Stimulated activated naive B cell treated with anti-CD40 and anti-IgM and Interleukin-4, amounts not matched to agents 10 μg/mL and 1 μg/mL and 100 μg/mL, for 72 hours (primary cell): ENCODE measurements around the gene TRIM31.

Experiments used
- ATAC-seq, 2 donors: fragments of 150-1000 bp; cut with Tn5 transposase; replicated peaks; 2 replicates each; pipeline ENCODE4 v1.10.0; 2021; ENCODE audit warnings: moderate library complexity in 1 of 2
- DNase-seq: peaks from one replicate; pipeline ENCODE4 v3.0.0; 2021
- H3K27ac Mint-ChIP-seq: one replicate; pipeline ENCODE4 v1.8.0; 2022; ENCODE audit warnings: mild to moderate bottlenecking, mixed read lengths
- H3K27me3 Mint-ChIP-seq, 2 donors: one replicate each; pipeline ENCODE4 v1.8.0; 2022; ENCODE audit warnings: mixed read lengths in 2 of 2
- H3K36me3 Mint-ChIP-seq, 2 donors: one replicate each; pipeline ENCODE4 v1.8.0; 2022; ENCODE audit warnings: mixed read lengths in 2 of 2, mild to moderate bottlenecking in 1 of 2
- H3K4me1 Mint-ChIP-seq, 2 donors: one replicate each; pipeline ENCODE4 v1.8.0; 2022; ENCODE audit warnings: mixed read lengths in 2 of 2, mild to moderate bottlenecking in 1 of 2
- H3K4me3 Mint-ChIP-seq, 2 donors: one replicate each; pipeline ENCODE4 v1.8.0; 2022; ENCODE audit warnings: mild to moderate bottlenecking in 2 of 2, mixed read lengths in 2 of 2, moderate library complexity in 1 of 2
- H3K9me3 Mint-ChIP-seq, 2 donors: one replicate each; pipeline ENCODE4 v1.8.0; 2022; ENCODE audit warnings: mixed read lengths in 2 of 2, mild to moderate bottlenecking in 1 of 2

TRIM31 gene

DNA sequence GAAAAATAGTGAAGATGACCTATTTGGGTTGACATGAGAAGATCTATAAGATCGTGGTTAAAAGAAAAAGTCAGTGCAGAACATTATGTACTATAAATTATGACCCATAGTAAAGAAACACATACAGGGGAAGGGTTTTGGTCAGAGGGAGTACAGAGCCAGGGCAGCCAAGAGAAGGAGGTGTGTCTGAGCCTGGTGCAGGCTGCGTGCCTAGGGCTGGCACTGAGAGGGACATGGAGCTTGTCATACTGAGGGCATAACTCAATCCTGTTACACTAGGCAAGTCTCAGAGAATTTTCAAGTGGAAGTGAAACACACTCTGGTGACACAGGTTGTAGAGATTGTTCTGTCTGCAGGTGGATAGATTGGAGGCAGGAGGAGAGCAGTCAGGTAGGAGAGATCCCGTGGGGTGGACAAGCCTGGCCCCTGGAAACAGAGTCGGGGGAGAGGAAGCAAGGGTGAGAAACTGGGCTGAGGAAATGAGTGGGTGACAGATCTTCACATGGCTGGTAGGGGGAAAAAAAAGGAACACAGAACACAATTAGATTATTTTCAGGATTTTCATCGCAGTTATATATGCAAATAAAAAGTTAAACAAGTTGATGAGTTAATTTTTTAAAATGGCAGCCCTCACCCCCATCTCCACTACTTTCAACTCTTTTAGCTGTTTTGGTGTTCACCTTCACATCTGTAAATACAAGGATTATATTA, 18.8 kb downstream of the TRIM31 start:
- no peaks in the 10 kb centered on the region for H3K36me3 Mint-ChIP-seq
- H3K27ac Mint-ChIP-seq = no peak overlapping the region
- no peak overlapping the region for H3K4me3 Mint-ChIP-seq
- H3K4me1 Mint-ChIP-seq = peaks cover 0 to 9% of the 10 kb centered on the region in 2 donors
- peaks cover 78 to 90% of the 10 kb centered on the region in 2 donors for H3K27me3 Mint-ChIP-seq
- no peak for ATAC-seq
- DNase-seq = no peak
- H3K9me3 Mint-ChIP-seq = no peaks in the 10 kb centered on the region

GRCh38 chr6:30092852-30093543, 19.9 kb downstream of the TRIM31 start:
- Mint-ChIP-seq H3K4me1 (peaks cover 0 to 9% of the 10 kb centered on the region in 2 donors), H3K4me3 (no peak overlapping the region), H3K27ac (no peak overlapping the region), H3K27me3 (peaks cover 71 to 84% of the 10 kb centered on the region in 2 donors), H3K9me3 (no peaks in the 10 kb centered on the region), H3K36me3 (no peaks in the 10 kb centered on the region)
- DNase-seq (no peak), ATAC-seq (no peak)

DNA sequence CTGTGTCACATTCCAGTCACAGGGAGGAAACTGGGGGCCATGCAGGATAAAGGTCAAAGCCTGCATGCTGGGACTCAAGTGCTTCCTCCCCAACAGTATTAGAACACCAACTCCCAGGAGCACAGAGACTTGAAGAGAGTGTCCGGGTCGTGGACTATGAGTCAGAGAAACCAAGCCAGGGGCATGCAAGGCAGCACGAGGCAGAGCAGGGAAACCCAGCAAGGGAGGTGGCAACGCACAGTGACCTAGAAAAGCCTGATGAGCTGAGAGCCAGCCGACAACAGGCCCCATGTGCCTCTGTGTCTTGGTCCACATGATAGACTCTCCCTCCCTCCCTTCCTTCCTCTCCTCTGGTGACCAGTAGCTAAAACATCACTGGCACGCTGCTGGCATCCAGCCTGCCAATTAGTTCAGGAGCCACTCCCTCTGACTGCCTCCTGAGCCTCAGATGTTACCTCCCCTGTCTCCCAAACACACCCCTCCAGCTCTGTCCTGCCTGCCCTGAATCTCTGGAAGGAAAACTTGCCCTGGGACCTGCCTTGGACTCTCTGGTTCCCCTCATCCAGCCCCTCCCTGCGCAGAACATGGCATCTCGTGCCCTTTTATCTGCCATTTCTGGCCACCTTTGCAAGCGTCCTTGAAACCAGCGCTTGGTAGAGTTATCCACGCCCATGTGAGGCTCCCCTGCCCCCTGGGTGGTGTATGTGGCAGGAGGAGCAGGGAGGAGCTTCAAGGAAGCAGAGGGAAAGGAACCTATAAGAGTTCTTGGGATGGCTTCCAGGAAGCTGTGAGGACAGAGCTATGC, 21.1 kb downstream of the TRIM31 start:
- Mint-ChIP-seq H3K36me3 (no peaks in the 10 kb centered on the region), H3K27ac (no peak overlapping the region), H3K27me3 (peaks cover 71 to 84% of the 10 kb centered on the region in 2 donors), H3K4me1 (peaks cover 0 to 4% of the 10 kb centered on the region in 2 donors), H3K4me3 (no peak overlapping the region), H3K9me3 (no peaks in the 10 kb centered on the region)
- DNase-seq = no peak
- no peak for ATAC-seq

DNA sequence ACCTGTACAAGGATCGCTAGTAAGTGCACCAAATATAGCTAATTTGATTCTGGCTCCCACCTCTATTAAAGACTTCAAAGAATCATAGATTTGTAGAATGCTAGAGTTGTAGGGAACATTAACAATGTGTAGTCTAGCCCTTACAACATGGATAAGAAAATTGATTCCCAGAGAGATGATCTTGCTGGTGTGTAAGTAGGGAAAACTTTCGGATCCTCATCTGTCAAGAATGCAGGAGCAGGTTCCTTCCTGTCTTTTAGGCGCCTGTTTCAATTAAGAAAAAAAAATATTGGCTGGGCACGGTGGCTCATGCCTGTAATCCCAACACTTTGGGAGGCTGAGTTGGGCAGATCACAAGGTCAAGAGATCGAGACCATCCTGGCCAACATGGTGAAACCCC, 25.0 kb downstream of the TRIM31 start:
- no peak for DNase-seq
- Mint-ChIP-seq H3K9me3 (peaks cover 0 to 2% of the 10 kb centered on the region in 2 donors), H3K36me3 (peaks cover 0 to 3% of the 10 kb centered on the region in 2 donors), H3K27me3 (peaks cover 54 to 65% of the 10 kb centered on the region in 2 donors), H3K4me3 (no peak overlapping the region), H3K4me1 (no peaks in the 10 kb centered on the region), H3K27ac (no peak overlapping the region)
- no peak for ATAC-seq

GRCh38 chr6:30077218-30077617, 35.7 kb downstream of the TRIM31 start:
- Mint-ChIP-seq H3K9me3 (peaks cover 0 to 3% of the 10 kb centered on the region in 2 donors), H3K27me3 (peaks cover 75 to 80% of the 10 kb centered on the region in 2 donors), H3K4me3 (no peak overlapping the region), H3K27ac (no peak overlapping the region), H3K4me1 (peaks cover 12 to 22% of the 10 kb centered on the region in 2 donors), H3K36me3 (peaks cover 11 to 12% of the 10 kb centered on the region in 2 donors)
- ATAC-seq (no peak), DNase-seq (no peak)

- H3K36me3 Mint-ChIP-seq = peaks cover 18 to 21% of the 10 kb centered on the region in 2 donors
- ATAC-seq (no peak), DNase-seq (no peak)
- H3K4me1 Mint-ChIP-seq = peaks cover 19 to 31% of the 10 kb centered on the region in 2 donors
- H3K27me3 Mint-ChIP-seq = peaks cover 84 to 89% of the 10 kb centered on the region in 2 donors
- peaks cover 0 to 3% of the 10 kb centered on the region in 2 donors for H3K9me3 Mint-ChIP-seq
- H3K4me3 Mint-ChIP-seq = peak overlapping the region; percentile 64 to 70
- H3K27ac Mint-ChIP-seq = peak overlapping the region; percentile 33
Observed at GRCh38 chr6:30075790-30076732, 36.8 kb downstream of the TRIM31 start.

- peaks cover 0 to 1% of the 10 kb centered on the region in 2 donors for H3K9me3 Mint-ChIP-seq
- peak within 1 kb of the TSS; percentile 66 to 80 for H3K4me3 Mint-ChIP-seq
- ATAC-seq = peak; percentile 19 to 47
- DNase-seq = no peak
- peaks cover 86 to 92% of the 10 kb centered on the region in 2 donors for H3K27me3 Mint-ChIP-seq
- peak within 1 kb of the TSS; percentile 47 for H3K27ac Mint-ChIP-seq
- peaks cover 25 to 37% of the 10 kb centered on the region in 2 donors for H3K4me1 Mint-ChIP-seq
- peaks cover 25 to 28% of the 10 kb centered on the region in 2 donors for H3K36me3 Mint-ChIP-seq
Observed at GRCh38 chr6:30075094-30075789, 37.6 kb downstream of the TRIM31 start, which contains the start of gene RNF39. Gene RNF39 (minus strand): TSS chr6:30075769. CDS start chr6:30075585, 184 bp downstream.

GRCh38 chr6:30074331-30075093, 38.4 kb downstream of the TRIM31 start:
- DNase-seq (no peak), ATAC-seq (no peak)
- H3K4me1 Mint-ChIP-seq = peaks cover 27 to 37% of the 10 kb centered on the region in 2 donors
- H3K27ac Mint-ChIP-seq = peak overlapping the region; percentile 47
- peak overlapping the region; percentile 66 to 80 for H3K4me3 Mint-ChIP-seq
- H3K36me3 Mint-ChIP-seq = peaks cover 32 to 36% of the 10 kb centered on the region in 2 donors
- H3K27me3 Mint-ChIP-seq = peaks cover 78 to 85% of the 10 kb centered on the region in 2 donors
- no peaks in the 10 kb centered on the region for H3K9me3 Mint-ChIP-seq

DNA sequence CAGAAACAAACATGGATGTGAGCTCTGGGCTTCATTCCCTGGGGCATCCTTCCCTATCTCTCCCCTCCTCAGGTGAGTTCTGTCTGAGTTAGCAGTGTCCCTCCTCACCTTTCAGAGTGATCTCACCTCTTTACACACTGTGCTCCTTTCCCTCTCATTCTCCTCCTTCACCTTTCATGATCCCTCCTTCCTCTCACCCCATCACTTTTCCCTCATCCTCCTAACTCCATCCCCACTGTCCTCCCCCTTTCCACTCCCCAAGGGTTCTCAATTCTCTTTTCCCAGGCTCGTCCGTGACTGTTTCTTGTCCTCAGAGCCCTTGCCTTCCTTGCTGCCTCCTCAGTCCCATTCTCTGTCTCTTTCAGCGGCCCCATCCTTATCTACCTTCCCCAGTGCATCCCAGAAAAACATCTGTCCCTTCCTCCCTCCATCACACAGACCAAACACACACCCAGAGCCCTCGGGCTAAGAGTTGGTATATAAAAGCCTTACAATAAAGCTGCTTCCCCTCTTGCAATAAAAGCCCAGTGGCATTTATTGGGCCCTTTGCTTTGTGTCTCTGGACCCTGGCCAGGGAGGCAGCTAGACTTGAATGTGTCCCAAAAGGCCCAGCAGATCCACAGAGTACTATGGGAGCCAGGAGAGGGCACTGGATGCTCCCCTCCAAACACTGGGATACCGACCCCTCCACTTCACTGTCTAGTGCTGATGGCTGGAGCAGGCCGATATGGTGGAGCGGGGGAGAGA, 39.2 kb downstream of the TRIM31 start:
- H3K4me1 Mint-ChIP-seq = peaks cover 27 to 40% of the 10 kb centered on the region in 2 donors
- no peaks in the 10 kb centered on the region for H3K9me3 Mint-ChIP-seq
- H3K27ac Mint-ChIP-seq = no peak overlapping the region
- peaks cover 70 to 77% of the 10 kb centered on the region in 2 donors for H3K27me3 Mint-ChIP-seq
- ATAC-seq (no peak), DNase-seq (no peak)
- H3K4me3 Mint-ChIP-seq = peak overlapping the region; percentile 10
- H3K36me3 Mint-ChIP-seq = peaks cover 40 to 41% of the 10 kb centered on the region in 2 donors

- Mint-ChIP-seq H3K4me3 (no peak overlapping the region), H3K27me3 (peaks cover 54 to 62% of the 10 kb centered on the region in 2 donors), H3K27ac (peak overlapping the region; percentile 2), H3K36me3 (peaks cover 48 to 56% of the 10 kb centered on the region in 2 donors), H3K4me1 (peaks cover 39 to 52% of the 10 kb centered on the region in 2 donors), H3K9me3 (no peaks in the 10 kb centered on the region)
- DNase-seq (no peak), ATAC-seq (no peak)
Observed at GRCh38 chr6:30071858-30072257, 41.0 kb downstream of the TRIM31 start.

GRCh38 chr6:30071081-30071818, 41.6 kb downstream of the TRIM31 start:
- ATAC-seq = no peak
- DNase-seq = no peak
- Mint-ChIP-seq H3K4me1 (peaks cover 39 to 55% of the 10 kb centered on the region in 2 donors), H3K4me3 (peak overlapping the region in 1 of 2 donors; percentile 30), H3K36me3 (peaks cover 48 to 56% of the 10 kb centered on the region in 2 donors), H3K9me3 (no peaks in the 10 kb centered on the region), H3K27ac (no peak overlapping the region), H3K27me3 (peaks cover 48 to 56% of the 10 kb centered on the region in 2 donors)
